ENCODE results near the gene HNRNPL. TPM values are rescaled to one million over a fixed set of nuclear protein-coding genes. Genes with fewer than 3 reads are reported as not detected.

The HNRNPL gene
- total and polyA plus RNA-seq, 4 experiments from 2014 or later, result 15.2 to 351 (median 202) TPM

DNA sequence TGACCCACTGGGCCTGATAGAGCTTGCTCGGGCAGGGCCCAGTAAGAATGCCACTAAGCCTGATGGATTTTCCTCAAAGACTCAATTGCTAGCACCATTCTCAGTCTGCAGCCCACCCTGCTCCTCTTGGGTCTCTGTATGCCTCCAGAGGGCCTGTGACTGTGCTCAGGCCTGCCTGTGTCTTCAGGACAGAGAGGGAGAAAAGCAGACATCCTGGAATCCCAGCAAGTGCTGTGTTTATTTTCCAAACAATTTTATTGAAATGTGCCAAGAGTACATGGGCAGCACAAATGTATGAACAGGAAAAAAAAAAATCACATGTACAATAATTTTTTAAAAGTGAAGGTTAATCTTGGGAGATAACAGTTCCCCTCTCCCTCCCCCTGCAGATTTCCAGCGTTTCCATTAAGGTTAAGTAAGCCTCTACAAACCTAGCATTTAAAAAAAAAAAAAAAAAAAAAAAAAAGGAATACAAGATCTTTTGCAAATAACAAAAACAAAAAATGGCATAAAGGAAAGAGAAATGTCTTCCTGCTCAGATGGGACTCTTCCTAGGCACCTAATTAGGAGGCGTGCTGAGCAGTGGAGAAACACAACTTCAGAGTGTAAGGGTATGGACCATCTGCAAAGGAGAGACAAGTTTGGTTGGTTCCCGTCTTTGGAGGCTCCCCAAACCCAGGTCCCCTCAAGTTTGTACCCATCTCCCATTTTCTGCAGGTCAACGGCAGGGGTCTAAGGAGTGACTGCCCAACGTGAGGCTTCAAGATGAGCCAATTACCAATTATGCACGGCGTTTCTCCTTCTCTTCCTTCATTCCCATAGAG, 13.4 kb downstream of the HNRNPL start:
- peaks cover 29% of the 10 kb centered on the region for H3K4me1 ChIP-seq (ENCODE audit: insufficient read depth, low read length)
- H3K27ac Mint-ChIP-seq, result peak overlapping the region in 5 of 7 donors; percentile 36 to 83 (median 52)

GRCh38 chr19:38834590-38834989, 15.2 kb downstream of the HNRNPL start:
- Mint-ChIP-seq H3K9me3 (peaks cover 0 to 4% (median 0%) of the 10 kb centered on the region in 8 donors), H3K4me1 (peaks cover 13 to 42% (median 26%) of the 10 kb centered on the region in 4 donors), H3K4me3 (no peak overlapping the region), H3K27me3 (no peaks in the 10 kb centered on the region), H3K27ac (peak overlapping the region in 2 of 7 donors; percentile 42 to 68), H3K36me3 (peaks cover 34 to 56% of the 10 kb centered on the region in 2 donors)
- H3K9me3 ChIP-seq (ENCODE audit: control insufficient read depth in 1 of 2, low read length in 2 of 2), result no peaks in the 10 kb centered on the region
- H3K4me3 ChIP-seq (ENCODE audit: low read length in 2 of 2), result no peak overlapping the region
- ChIA-PET POLR2A (ENCODE audit: partially characterized antibody) (interaction anchor here (2.2 to 7.8 kb wide), 3 partner anchors 10 to 35 kb away, joined by 7 to 130 read pairs (median 13); partner anchors contain the start of gene HNRNPL), CTCF (ENCODE audit: partially characterized antibody) (interaction anchor here (0.6 to 1.7 kb wide), 3 partner anchors 10 to 96 kb away, joined by 3 read pairs; partner anchors contain the start of genes MRPS12 and SARS2)
- H3K36me3 ChIP-seq (ENCODE audit: insufficient read depth, low read length), result peaks cover 48% of the 10 kb centered on the region
- peaks cover 32% of the 10 kb centered on the region for H3K4me1 ChIP-seq (ENCODE audit: insufficient read depth, low read length)
- DNase-seq, result no peak
- intact Hi-C loops (cut with micrococcal nuclease), result no loop called here
- H3K27ac ChIP-seq (ENCODE audit: low read depth, low read length), result no peak overlapping the region
- no peaks in the 10 kb centered on the region for H3K27me3 ChIP-seq (ENCODE audit: insufficient read depth, low read length)

More for the DNA sequence above, 13.4 kb downstream of the HNRNPL start:
- ChIA-PET CTCF (ENCODE audit: partially characterized antibody) (interaction anchor here (1.0 to 1.1 kb wide), 2 partner anchors 25 to 67 kb away, joined by 3 read pairs; no protein-coding TSS in a partner anchor), POLR2A (ENCODE audit: partially characterized antibody) (interaction anchor here (0.9 to 7.8 kb wide), 4 partner anchors 8 to 33 kb away, joined by 3 to 130 read pairs (median 10); partner anchors contain the start of gene HNRNPL)
- Histone ChIP-seq H3K36me3 (ENCODE audit: insufficient read depth, low read length) (peaks cover 55% of the 10 kb centered on the region), H3K4me3 (ENCODE audit: low read length in 2 of 2) (no peak overlapping the region), H3K27ac (ENCODE audit: low read depth, low read length) (no peak overlapping the region), H3K9me3 (ENCODE audit: control insufficient read depth in 1 of 2, low read length in 2 of 2) (no peaks in the 10 kb centered on the region), H3K27me3 (ENCODE audit: insufficient read depth, low read length) (no peaks in the 10 kb centered on the region)
- Mint-ChIP-seq H3K27me3 (no peaks in the 10 kb centered on the region), H3K4me3 (no peak overlapping the region), H3K9me3 (peaks cover 0 to 9% (median 0%) of the 10 kb centered on the region in 8 donors), H3K4me1 (peaks cover 10 to 39% (median 25%) of the 10 kb centered on the region in 4 donors), H3K36me3 (peaks cover 38 to 61% of the 10 kb centered on the region in 2 donors)
- no peak for DNase-seq
- intact Hi-C loops (cut with micrococcal nuclease), result no loop called here

DNA sequence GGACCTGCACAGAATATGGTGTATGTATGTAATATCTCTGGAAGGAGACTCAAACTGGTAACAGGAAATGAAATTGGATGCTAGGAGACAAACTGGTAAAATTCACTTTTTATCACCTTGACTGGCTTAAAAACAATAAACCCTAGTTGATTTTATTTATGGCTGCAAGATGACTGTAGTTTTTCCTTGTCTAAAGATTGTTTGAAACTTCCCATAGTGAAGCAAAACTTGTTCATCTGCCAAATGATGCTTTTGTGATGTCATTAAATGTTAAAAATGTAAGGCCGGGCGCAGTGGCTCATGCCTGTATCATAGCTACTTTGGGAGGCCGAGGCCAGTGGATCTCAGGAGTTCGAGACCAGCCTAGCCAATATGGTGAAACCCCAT, 15.7 kb downstream of the HNRNPL start:
- H3K4me1 ChIP-seq (ENCODE audit: insufficient read depth, low read length), result peaks cover 28% of the 10 kb centered on the region
- no peaks in the 10 kb centered on the region for H3K9me3 ChIP-seq (ENCODE audit: control insufficient read depth in 1 of 2, low read length in 2 of 2)
- no peaks in the 10 kb centered on the region for H3K27me3 ChIP-seq (ENCODE audit: insufficient read depth, low read length)
- Mint-ChIP-seq H3K36me3 (peaks cover 30 to 54% of the 10 kb centered on the region in 2 donors), H3K4me1 (peaks cover 11 to 37% (median 24%) of the 10 kb centered on the region in 4 donors), H3K27me3 (no peaks in the 10 kb centered on the region), H3K27ac (peak overlapping the region in 4 of 7 donors; percentile 9 to 60 (median 28)), H3K9me3 (peaks cover 0 to 4% (median 0%) of the 10 kb centered on the region in 8 donors), H3K4me3 (peak overlapping the region in 1 of 8 donors; percentile 13)
- no peak for DNase-seq
- no peak overlapping the region for H3K4me3 ChIP-seq (ENCODE audit: low read length in 2 of 2)
- CTCF ChIA-PET (ENCODE audit: partially characterized antibody), result interaction anchor here (1.1 to 1.7 kb wide), 2 partner anchors 10 to 97 kb away, joined by 3 read pairs; partner anchors contain the start of genes MRPS12 and SARS2
- POLR2A ChIA-PET (ENCODE audit: partially characterized antibody), result interaction anchor here (0.7 to 7.8 kb wide), 5 partner anchors 8 to 36 kb away, joined by 3 to 130 read pairs (median 7); partner anchors contain the start of gene HNRNPL
- H3K27ac ChIP-seq (ENCODE audit: low read depth, low read length), result no peak overlapping the region
- H3K36me3 ChIP-seq (ENCODE audit: insufficient read depth, low read length), result peaks cover 43% of the 10 kb centered on the region
- intact Hi-C loops (cut with micrococcal nuclease), result no loop called here

DNA sequence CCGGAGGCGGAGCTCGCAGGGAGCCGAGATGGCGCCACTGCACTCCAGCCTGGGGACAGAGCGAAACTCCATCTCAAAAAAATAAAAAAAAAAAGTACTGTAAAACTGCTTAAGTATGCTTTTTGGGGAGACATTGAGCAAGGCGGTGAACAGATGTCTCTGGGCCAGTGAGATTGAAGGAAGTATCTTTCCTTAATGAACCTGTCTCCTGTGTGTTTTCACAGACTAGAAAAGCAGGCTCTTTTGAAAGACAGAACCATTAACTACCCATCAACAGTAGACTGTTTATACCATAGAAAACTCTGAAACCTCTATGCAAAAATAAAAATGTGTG, 16.7 kb downstream of the HNRNPL start:
- H3K4me3 Mint-ChIP-seq, result peak overlapping the region in 2 of 8 donors; percentile 25 to 36
- no peak for DNase-seq
- POLR2A ChIA-PET (ENCODE audit: partially characterized antibody), result interaction anchor here (0.9 to 7.8 kb wide), 6 partner anchors 9 to 46 kb away, joined by 4 to 130 read pairs (median 10); partner anchors contain the start of genes HNRNPL and RINL
- intact Hi-C loops (cut with micrococcal nuclease), result no loop called here
- peaks cover 22% of the 10 kb centered on the region for H3K4me1 ChIP-seq (ENCODE audit: insufficient read depth, low read length)
- peak overlapping the region in 3 of 7 donors; percentile 29 to 94 (median 75) for H3K27ac Mint-ChIP-seq
- H3K36me3 Mint-ChIP-seq, result peaks cover 27 to 47% of the 10 kb centered on the region in 2 donors
- no peaks in the 10 kb centered on the region for H3K27me3 Mint-ChIP-seq
- peaks cover 33% of the 10 kb centered on the region for H3K36me3 ChIP-seq (ENCODE audit: insufficient read depth, low read length)
- no peaks in the 10 kb centered on the region for H3K27me3 ChIP-seq (ENCODE audit: insufficient read depth, low read length)
- no peak overlapping the region for H3K27ac ChIP-seq (ENCODE audit: low read depth, low read length)
- no peaks in the 10 kb centered on the region for H3K9me3 ChIP-seq (ENCODE audit: control insufficient read depth in 1 of 2, low read length in 2 of 2)
- CTCF ChIA-PET (ENCODE audit: partially characterized antibody), result interaction anchor here (1.7 to 1.9 kb wide), 3 partner anchors 36 to 98 kb away, joined by 3 to 12 read pairs (median 8); partner anchors contain the start of genes MRPS12 and SARS2
- peaks cover 0 to 2% (median 0%) of the 10 kb centered on the region in 8 donors for H3K9me3 Mint-ChIP-seq
- no peak overlapping the region for H3K4me3 ChIP-seq (ENCODE audit: low read length in 2 of 2)
- peaks cover 12 to 34% (median 22%) of the 10 kb centered on the region in 4 donors for H3K4me1 Mint-ChIP-seq

DNA sequence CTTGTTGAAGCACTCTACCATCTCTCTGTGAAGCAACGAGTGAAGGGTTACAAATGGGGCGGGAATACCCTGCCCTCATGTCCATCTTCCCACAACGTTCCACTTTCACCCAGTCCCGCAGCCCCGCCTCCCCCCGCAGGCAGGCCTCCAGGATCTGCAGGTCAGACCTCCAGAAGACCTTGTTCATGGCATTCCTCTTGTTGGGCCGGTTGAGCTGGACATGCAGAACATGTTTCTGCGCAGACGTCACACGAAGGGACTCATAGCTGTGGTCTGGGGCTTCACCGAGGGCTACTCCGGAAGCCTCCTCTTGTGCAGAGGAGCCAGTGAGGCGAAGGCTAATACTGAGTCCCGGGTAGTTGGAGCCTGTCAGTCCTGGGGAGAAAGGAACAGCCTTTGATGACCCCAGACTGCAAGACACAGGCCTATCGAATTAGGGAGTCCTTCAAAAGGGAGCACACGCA, 18.6 kb downstream of the HNRNPL start:
- Histone ChIP-seq H3K4me3 (ENCODE audit: low read length in 2 of 2) (peak overlapping the region; percentile 82 to 87), H3K9me3 (ENCODE audit: control insufficient read depth in 1 of 2, low read length in 2 of 2) (no peaks in the 10 kb centered on the region), H3K27ac (ENCODE audit: low read depth, low read length) (peak overlapping the region; percentile 79), H3K27me3 (ENCODE audit: insufficient read depth, low read length) (no peaks in the 10 kb centered on the region), H3K36me3 (ENCODE audit: insufficient read depth, low read length) (peaks cover 22% of the 10 kb centered on the region), H3K4me1 (ENCODE audit: insufficient read depth, low read length) (peaks cover 22% of the 10 kb centered on the region)
- peaks cover 0 to 2% (median 0%) of the 10 kb centered on the region in 8 donors for H3K9me3 Mint-ChIP-seq
- peak overlapping the region; percentile 92 to 98 (median 95) for H3K27ac Mint-ChIP-seq
- H3K4me3 Mint-ChIP-seq, result peak overlapping the region; percentile 88 to 95 (median 94)
- intact Hi-C loops (cut with micrococcal nuclease), result loop anchor here (1.0 kb wide), 4 partner anchors 11 to 68 kb away; partner anchors contain the start of genes NFKBIB and SIRT2
- peak in 1 of 5 donors; percentile 57 for DNase-seq
- CTCF ChIA-PET (ENCODE audit: partially characterized antibody), result interaction anchor here (1.0 to 2.8 kb wide), 10 partner anchors 9 to 428 kb away, joined by 3 to 14 read pairs (median 6); partner anchors contain the start of genes FAM98C, MRPS12, RINL and SARS2
- H3K27me3 Mint-ChIP-seq, result no peaks in the 10 kb centered on the region
- peaks cover 17 to 50% (median 32%) of the 10 kb centered on the region in 4 donors for H3K4me1 Mint-ChIP-seq
- POLR2A ChIA-PET (ENCODE audit: partially characterized antibody), result interaction anchor here (0.6 to 7.8 kb wide), 13 partner anchors 9 to 428 kb away, joined by 3 to 130 read pairs (median 6); partner anchors contain the start of genes ACTN4, FAM98C, HNRNPL and RINL
- peaks cover 24 to 43% of the 10 kb centered on the region in 2 donors for H3K36me3 Mint-ChIP-seq

DNA sequence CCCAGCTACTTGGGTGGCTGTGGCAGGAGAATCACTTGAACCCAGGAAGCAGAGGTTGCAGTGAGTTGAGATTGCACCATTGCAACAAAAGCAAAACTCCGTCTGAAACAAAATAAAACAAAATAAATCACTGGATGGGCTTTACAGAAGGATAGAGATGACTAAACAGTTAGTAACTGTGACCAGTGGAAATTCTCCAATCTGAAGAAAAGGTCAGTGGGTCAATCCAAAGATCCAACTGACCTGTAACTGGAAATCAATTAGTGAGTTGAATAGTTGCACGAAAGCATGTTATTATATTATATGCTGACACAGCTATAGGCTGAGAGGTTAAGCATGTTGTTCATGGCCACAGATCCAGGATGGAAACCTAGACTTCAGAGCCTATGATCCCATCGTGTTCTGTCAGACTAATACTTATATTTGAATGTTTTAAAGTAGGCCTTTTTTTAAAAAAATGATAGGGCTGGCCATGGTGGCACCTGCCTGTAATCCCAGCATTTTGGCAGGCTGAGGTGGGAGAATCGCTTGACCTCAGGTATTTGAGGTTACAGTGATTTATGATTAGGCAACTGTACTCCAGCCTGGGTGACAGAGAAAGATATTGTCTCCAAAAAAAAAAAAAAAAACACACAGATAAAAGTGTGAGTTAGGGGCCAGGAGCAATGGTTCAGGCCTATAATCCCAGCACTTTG, 19.6 kb downstream of the HNRNPL start:
- DNase-seq, result no peak
- Histone ChIP-seq H3K4me1 (ENCODE audit: insufficient read depth, low read length) (peaks cover 22% of the 10 kb centered on the region), H3K9me3 (ENCODE audit: control insufficient read depth in 1 of 2, low read length in 2 of 2) (no peaks in the 10 kb centered on the region), H3K27me3 (ENCODE audit: insufficient read depth, low read length) (no peaks in the 10 kb centered on the region), H3K36me3 (ENCODE audit: insufficient read depth, low read length) (peaks cover 14% of the 10 kb centered on the region), H3K4me3 (ENCODE audit: low read length in 2 of 2) (peak overlapping the region in 1 of 2 donors; percentile 87), H3K27ac (ENCODE audit: low read depth, low read length) (no peak overlapping the region)
- Mint-ChIP-seq H3K4me3 (peak overlapping the region; percentile 88 to 95 (median 94)), H3K27ac (peak overlapping the region in 6 of 7 donors; percentile 29 to 95 (median 92)), H3K9me3 (peaks cover 0 to 2% (median 0%) of the 10 kb centered on the region in 8 donors), H3K27me3 (no peaks in the 10 kb centered on the region), H3K36me3 (peaks cover 22 to 41% of the 10 kb centered on the region in 2 donors), H3K4me1 (peaks cover 19 to 55% (median 33%) of the 10 kb centered on the region in 4 donors)
- ChIA-PET CTCF (ENCODE audit: partially characterized antibody) (interaction anchor here (1.0 to 2.8 kb wide), 2 partner anchors 10 to 34 kb away, joined by 3 to 10 read pairs; no protein-coding TSS in a partner anchor), POLR2A (ENCODE audit: partially characterized antibody) (interaction anchor here (0.5 to 7.8 kb wide), 3 partner anchors 11 to 24 kb away, joined by 4 to 130 read pairs (median 52); partner anchors contain the start of gene HNRNPL)
- intact Hi-C loops (cut with micrococcal nuclease), result no loop called here

Data from CD4-positive, alpha-beta memory T cell (primary cell).